Tibial artery (tissue), 4 donors: ENCODE results near the gene DMD.
A peak's percentile ranks its signal among the peaks of the same experiment; 100 is the strongest.
"Not testable (repeated sequence)": the region's sequence is repeated elsewhere in the genome, so short reads cannot be mapped to it uniquely, and the experiment has no call there.

Experiments used
- DNase-seq, 2 donors: peaks; one replicate each; pipeline ENCODE4 v3.0.0-alpha.2; 2019
- H3K27ac ChIP-seq, 2 donors: fragments of 200-600 bp; sonication (generic) in 1 of 2; 1 replicate in 1 of 2; 2 replicates in 1 of 2; pipeline ENCODE4 v1.5.1; 2018 to 2019; ENCODE audit warnings: mild to moderate bottlenecking in 1 of 2
- H3K27me3 ChIP-seq, 2 donors: fragments of 200-600 bp; sonication (generic) in 1 of 2; one replicate each; pipeline versions ENCODE4 v1.5.1 to v1.6.0; 2016 to 2019
- H3K36me3 ChIP-seq, 3 donors: fragments of 200-600 bp; sonication (generic) in 2 of 3; one replicate each; pipeline ENCODE4 v1.5.1; 2016 to 2019; ENCODE audit warnings: mild to moderate bottlenecking in 2 of 3
- H3K4me1 ChIP-seq, 4 donors: fragments of 200-600 bp; sonication (generic) in 2 of 4; 1 replicate in 3 of 4; 2 replicates in 1 of 4; pipeline ENCODE4 v1.5.1; 2016 to 2019
- H3K4me3 ChIP-seq, 2 donors: fragments of 200-600 bp; sonication (generic) in 1 of 2; 1 replicate in 1 of 2; 2 replicates in 1 of 2; pipeline ENCODE4 v1.5.1; 2018 to 2019; ENCODE audit warnings: mild to moderate bottlenecking in 2 of 2
- H3K9me3 ChIP-seq, 3 donors: fragments of 200-600 bp; sonication (generic) in 1 of 3; one replicate each; pipeline ENCODE4 v1.5.1; 2016 to 2019
- CTCF ChIP-seq, 2 experiments: fragments of 200-600 bp in 1 of 2; fragments of 450-650 bp in 1 of 2; IDR thresholded peaks; one replicate each; pipeline ENCODE4 v1.5.1; 2017 to 2019; ENCODE audit warnings: antibody characterized with exemption in 2 of 2, mild to moderate bottlenecking in 1 of 2, moderate library complexity in 1 of 2
- intact Hi-C: fragments of 100-400 bp; cut with DNase I; formaldehyde crosslinking; loops from one replicate; pipeline ENCODE4 v1.15.0; 2023; ENCODE audit warnings: low total_unique reads

The DMD gene

GRCh38 chrX:33194289-33194688 is 17.1 kb downstream of the DMD start:
- no peaks in the 10 kb centered on the region for H3K27me3 ChIP-seq
- H3K27ac ChIP-seq = peak overlapping the region in 1 of 2 donors; percentile 64
- H3K36me3 ChIP-seq = no peaks in the 10 kb centered on the region
- no peak for DNase-seq
- peaks cover 0 to 24% (median 0%) of the 10 kb centered on the region in 4 donors for H3K4me1 ChIP-seq
- no peak overlapping the region for H3K4me3 ChIP-seq
- intact Hi-C loops = no loop called here
- TF ChIP-seq CTCF (IDR thresholded peaks at IDR 0.05) = no peak
- no peaks in the 10 kb centered on the region for H3K9me3 ChIP-seq

GRCh38 chrX:33190016-33190415 is 21.3 kb downstream of the DMD start:
- H3K9me3 ChIP-seq = no peaks in the 10 kb centered on the region
- H3K4me1 ChIP-seq = peaks cover 0 to 28% (median 0%) of the 10 kb centered on the region in 4 donors
- DNase-seq = no peak
- H3K36me3 ChIP-seq = no peaks in the 10 kb centered on the region
- intact Hi-C loops = no loop called here
- no peaks in the 10 kb centered on the region for H3K27me3 ChIP-seq
- H3K4me3 ChIP-seq = no peak overlapping the region
- peak overlapping the region in 1 of 2 donors; percentile 56 for H3K27ac ChIP-seq
- no peak for TF ChIP-seq CTCF (IDR thresholded peaks at IDR 0.05)

GRCh38 chrX:33188881-33189280 is 22.5 kb downstream of the DMD start:
- no peak for DNase-seq
- intact Hi-C loops = no loop called here

GRCh38 chrX:33188286-33188685 is 23.1 kb downstream of the DMD start:
- H3K9me3 ChIP-seq = no peaks in the 10 kb centered on the region
- DNase-seq = no peak
- no peaks in the 10 kb centered on the region for H3K36me3 ChIP-seq
- H3K4me1 ChIP-seq = peaks cover 0 to 37% (median 0%) of the 10 kb centered on the region in 4 donors
- intact Hi-C loops = no loop called here
- H3K4me3 ChIP-seq = no peak overlapping the region
- H3K27ac ChIP-seq = peak overlapping the region; percentile 37 to 56
- no peaks in the 10 kb centered on the region for H3K27me3 ChIP-seq
- no peak for TF ChIP-seq CTCF (IDR thresholded peaks at IDR 0.05)

More at GRCh38 chrX:33188881-33189280, 22.5 kb downstream of the DMD start:
- no peak for TF ChIP-seq CTCF (IDR thresholded peaks at IDR 0.05)
- Histone ChIP-seq H3K27me3 (no peaks in the 10 kb centered on the region), H3K9me3 (no peaks in the 10 kb centered on the region), H3K27ac (peak overlapping the region; percentile 37 to 56), H3K36me3 (no peaks in the 10 kb centered on the region), H3K4me3 (no peak overlapping the region), H3K4me1 (peaks cover 0 to 33% (median 0%) of the 10 kb centered on the region in 4 donors)

GRCh38 chrX:33184803-33185202 is 26.5 kb downstream of the DMD start:
- DNase-seq, intact Hi-C loops: not testable (repeated sequence)
- H3K4me1 ChIP-seq = peaks cover 0 to 39% (median 0%) of the 10 kb centered on the region in 4 donors

GRCh38 chrX:33183361-33183760 is 28.0 kb downstream of the DMD start:
- H3K4me1 ChIP-seq = peaks cover 0 to 24% (median 0%) of the 10 kb centered on the region in 4 donors
- no peak for TF ChIP-seq CTCF (IDR thresholded peaks at IDR 0.05)
- no peaks in the 10 kb centered on the region for H3K36me3 ChIP-seq
- DNase-seq = peak; percentile 27 to 69
- H3K9me3 ChIP-seq = no peaks in the 10 kb centered on the region
- peak overlapping the region; percentile 37 to 53 for H3K27ac ChIP-seq
- no peaks in the 10 kb centered on the region for H3K27me3 ChIP-seq
- no peak overlapping the region for H3K4me3 ChIP-seq
- intact Hi-C loops = no loop called here

More at GRCh38 chrX:33184803-33185202, 26.5 kb downstream of the DMD start:
- H3K27ac ChIP-seq, H3K4me3 ChIP-seq, H3K27me3 ChIP-seq, H3K9me3 ChIP-seq, H3K36me3 ChIP-seq: not testable (repeated sequence)
